Progenitor cell of endocrine pancreas (in vitro differentiated cells): ENCODE data around the gene SPAG17. TPM values are rescaled to one million over a fixed set of nuclear protein-coding genes. Genes with fewer than 3 reads are reported as not detected.

ENCODE experiments used
- DNase-seq: peaks from one replicate; pipeline ENCODE4 v3.0.0; 2021; ENCODE audit warnings: low spot score; ENCODE audit not compliant: unreplicated experiment
- H3K27ac Mint-ChIP-seq: 2 replicates; pipeline ENCODE4 v1.8.0; 2021; ENCODE audit warnings: mild to moderate bottlenecking, moderate library complexity, mixed read lengths
- H3K27me3 Mint-ChIP-seq: 2 replicates; pipeline ENCODE4 v1.8.0; 2021; ENCODE audit warnings: mixed read lengths
- H3K36me3 Mint-ChIP-seq: 2 replicates; pipeline ENCODE4 v1.8.0; 2022; ENCODE audit warnings: mixed read lengths; ENCODE audit not compliant: insufficient read depth
- H3K4me1 Mint-ChIP-seq: 2 replicates; pipeline ENCODE4 v1.8.0; 2021; ENCODE audit warnings: low read depth, mixed read lengths
- H3K4me3 Mint-ChIP-seq: 2 replicates; pipeline ENCODE4 v1.8.0; 2021; ENCODE audit warnings: low read depth, mild to moderate bottlenecking, moderate library complexity, mixed read lengths
- H3K9me3 Mint-ChIP-seq: 2 replicates; pipeline ENCODE4 v1.8.0; 2021; ENCODE audit warnings: low read depth, mixed read lengths
- CTCF ChIP-seq: fragments of 200-600 bp; sonication (generic); IDR thresholded peaks from one replicate; pipeline ENCODE4 v1.5.0; 2021; ENCODE audit warnings: antibody characterized with exemption, mild to moderate bottlenecking; ENCODE audit not compliant: unreplicated experiment
- total RNA-seq: library from RNA; stranded (reverse); gene quantifications from 2 replicates; pipeline ENCODE4 v1.2.1, GENCODE V29; 2021

SPAG17 gene
- total RNA-seq, 1 donor from 2014 or later, result 14.9 TPM

- no peaks in the 10 kb centered on the region for H3K27me3 Mint-ChIP-seq
- no peak for TF ChIP-seq CTCF
- no peak for DNase-seq
- no peaks in the 10 kb centered on the region for H3K9me3 Mint-ChIP-seq
- no peak overlapping the region for H3K4me3 Mint-ChIP-seq
- H3K36me3 Mint-ChIP-seq, result no peaks in the 10 kb centered on the region
- no peak overlapping the region for H3K27ac Mint-ChIP-seq
- H3K4me1 Mint-ChIP-seq, result peaks cover 28% of the 10 kb centered on the region
Measured at GRCh38 chr1:118118873-118119463, 66.1 kb downstream of the SPAG17 start.

- Mint-ChIP-seq H3K4me1 (peaks cover 28% of the 10 kb centered on the region), H3K4me3 (no peak overlapping the region)
- no peak for TF ChIP-seq CTCF
Measured at GRCh38 chr1:118118469-118118868, 66.6 kb downstream of the SPAG17 start.

GRCh38 chr1:118117521-118117920 lies 67.5 kb downstream of the SPAG17 start:
- no peaks in the 10 kb centered on the region for H3K9me3 Mint-ChIP-seq
- DNase-seq, result no peak
- no peak for TF ChIP-seq CTCF
- H3K27ac Mint-ChIP-seq, result peak overlapping the region; percentile 42
- no peaks in the 10 kb centered on the region for H3K36me3 Mint-ChIP-seq
- peaks cover 28% of the 10 kb centered on the region for H3K4me1 Mint-ChIP-seq
- H3K27me3 Mint-ChIP-seq, result no peaks in the 10 kb centered on the region
- no peak overlapping the region for H3K4me3 Mint-ChIP-seq

More at GRCh38 chr1:118118469-118118868, 66.6 kb downstream of the SPAG17 start:
- no peaks in the 10 kb centered on the region for H3K27me3 Mint-ChIP-seq
- H3K9me3 Mint-ChIP-seq, result no peaks in the 10 kb centered on the region
- no peaks in the 10 kb centered on the region for H3K36me3 Mint-ChIP-seq
- H3K27ac Mint-ChIP-seq, result peak overlapping the region; percentile 26
- no peak for DNase-seq

- Mint-ChIP-seq H3K27me3 (no peaks in the 10 kb centered on the region), H3K27ac (peak overlapping the region; percentile 42), H3K36me3 (no peaks in the 10 kb centered on the region), H3K4me3 (no peak overlapping the region), H3K9me3 (no peaks in the 10 kb centered on the region), H3K4me1 (peaks cover 28% of the 10 kb centered on the region)
- TF ChIP-seq CTCF, result no peak
- DNase-seq, result no peak
Measured at GRCh38 chr1:118116909-118117308, 68.1 kb downstream of the SPAG17 start.

- TF ChIP-seq CTCF, result no peak
- Mint-ChIP-seq H3K4me3 (no peak overlapping the region), H3K27ac (no peak overlapping the region), H3K9me3 (no peaks in the 10 kb centered on the region), H3K4me1 (peaks cover 28% of the 10 kb centered on the region), H3K36me3 (no peaks in the 10 kb centered on the region), H3K27me3 (no peaks in the 10 kb centered on the region)
- no peak for DNase-seq
Measured at GRCh38 chr1:118116401-118116800, 68.6 kb downstream of the SPAG17 start.
